ENCODE measurements around the gene TRMT61A.

GRCh38 chr14:103543140-103543539 is 14.1 kb downstream of the TRMT61A start:
- TF ChIP-seq CTCF (IDR thresholded peaks at IDR 0.05) = no peak
- no peak for TF ChIP-seq POLR2A (IDR thresholded peaks at IDR 0.05)

Data from thyroid gland (tissue), 4 donors.